Stimulated activated effector memory CD8-positive, alpha-beta T cell treated with anti-CD3 and anti-CD28 coated beads, Interleukin-12 subunit alpha, Interleukin-12 subunit beta, amount 100 ng/mL, for 72 hours (primary cell): ENCODE data around the gene SLPI.

Experiments
- ATAC-seq: fragments of 150-1000 bp; cut with Tn5 transposase; 2 replicates; pipeline ENCODE4 v1.10.0; 2021
- DNase-seq, 2 donors: peaks; one replicate each; pipeline ENCODE4 v3.0.0; 2021 to 2022; ENCODE audit warnings: low spot score in 2 of 2
- H3K27ac Mint-ChIP-seq: one replicate; pipeline ENCODE4 v1.8.0; 2022; ENCODE audit warnings: mild to moderate bottlenecking, mixed read lengths
- H3K36me3 Mint-ChIP-seq: one replicate; pipeline ENCODE4 v1.8.0; 2022; ENCODE audit warnings: mild to moderate bottlenecking, mixed read lengths
- H3K4me1 Mint-ChIP-seq: one replicate; pipeline ENCODE4 v1.8.0; 2022; ENCODE audit warnings: mixed read lengths
- H3K4me3 Mint-ChIP-seq: one replicate; pipeline ENCODE4 v1.8.0; 2022; ENCODE audit warnings: mild to moderate bottlenecking, mixed read lengths
- H3K9me3 Mint-ChIP-seq: one replicate; pipeline ENCODE4 v1.8.0; 2022; ENCODE audit warnings: mixed read lengths

The SLPI gene

DNA sequence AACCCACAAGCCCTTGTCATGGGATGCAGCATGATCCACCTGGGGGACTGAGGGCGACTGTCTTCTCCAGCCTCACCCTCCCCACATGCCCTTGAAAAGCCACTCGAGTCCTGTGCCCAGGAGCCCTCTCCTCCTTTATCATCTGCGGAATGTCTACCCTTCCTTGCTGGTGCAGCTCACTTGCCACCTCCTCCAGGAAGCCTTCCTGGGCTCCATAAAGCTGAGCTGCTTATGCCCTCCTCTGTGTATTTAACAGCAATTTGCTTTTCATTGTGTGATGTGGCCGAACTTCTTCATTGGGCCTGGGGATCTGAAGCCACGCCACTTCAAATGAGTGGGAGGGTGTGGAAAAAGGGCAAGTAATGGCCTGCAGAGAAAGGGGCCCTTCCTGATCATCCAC lies 34.5 kb upstream of the SLPI start:
- Mint-ChIP-seq H3K36me3 (no peaks in the 10 kb centered on the region), H3K4me3 (no peak overlapping the region), H3K27ac (no peak overlapping the region), H3K4me1 (peaks cover 15% of the 10 kb centered on the region), H3K9me3 (no peaks in the 10 kb centered on the region)
- DNase-seq, result no peak
- peak; percentile 33 for ATAC-seq

DNA sequence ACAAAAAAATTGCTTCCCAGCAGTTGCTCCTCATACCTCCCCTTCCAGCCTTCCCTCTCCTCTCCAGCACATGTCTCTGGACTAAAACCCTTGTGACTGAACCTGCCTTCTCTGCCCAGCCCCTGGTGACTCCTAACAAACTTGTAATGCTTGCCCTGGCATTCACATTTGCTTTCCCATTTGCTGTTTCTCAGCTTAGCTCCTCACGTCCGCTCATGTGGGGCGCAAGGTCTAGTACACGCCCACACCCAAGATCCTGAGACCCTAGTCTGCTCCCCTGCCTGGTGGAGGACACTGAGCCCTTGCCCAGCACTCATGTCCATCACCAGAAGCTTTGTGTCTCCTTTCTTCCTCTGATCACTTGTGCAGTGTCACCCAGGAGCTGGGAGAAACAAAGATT lies 34.0 kb upstream of the SLPI start:
- Mint-ChIP-seq H3K4me3 (no peak overlapping the region), H3K27ac (no peak overlapping the region), H3K36me3 (no peaks in the 10 kb centered on the region), H3K9me3 (no peaks in the 10 kb centered on the region), H3K4me1 (peaks cover 12% of the 10 kb centered on the region)
- DNase-seq (no peak), ATAC-seq (no peak)

DNA sequence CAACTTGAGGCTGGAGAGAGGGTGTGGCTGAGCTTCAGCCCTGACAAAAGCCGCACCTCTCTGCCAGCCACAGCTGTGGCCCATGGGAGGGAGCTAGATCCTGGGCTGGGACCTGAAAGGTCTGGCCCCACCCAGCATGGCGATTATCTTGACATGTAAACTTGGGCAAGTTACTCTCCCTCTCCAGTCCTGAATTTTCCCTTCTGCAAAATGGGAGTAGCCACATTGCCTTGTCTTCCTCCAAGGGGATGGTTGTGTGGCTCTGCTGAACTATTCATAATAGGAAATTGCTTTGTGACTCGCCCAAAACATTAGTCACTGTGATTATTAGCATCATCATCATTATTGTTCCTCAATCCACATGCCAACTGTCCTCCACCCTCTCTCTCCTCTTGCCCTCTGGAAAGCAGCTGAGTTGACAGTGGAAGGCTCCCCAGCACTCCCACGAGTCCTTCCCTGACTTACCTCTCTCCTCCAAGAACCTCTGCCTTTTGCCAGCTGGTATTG lies 29.2 kb upstream of the SLPI start:
- DNase-seq, result no peak
- peak; percentile 44 for ATAC-seq
- Mint-ChIP-seq H3K9me3 (no peaks in the 10 kb centered on the region), H3K4me3 (no peak overlapping the region), H3K36me3 (no peaks in the 10 kb centered on the region), H3K27ac (no peak overlapping the region), H3K4me1 (no peaks in the 10 kb centered on the region)

DNA sequence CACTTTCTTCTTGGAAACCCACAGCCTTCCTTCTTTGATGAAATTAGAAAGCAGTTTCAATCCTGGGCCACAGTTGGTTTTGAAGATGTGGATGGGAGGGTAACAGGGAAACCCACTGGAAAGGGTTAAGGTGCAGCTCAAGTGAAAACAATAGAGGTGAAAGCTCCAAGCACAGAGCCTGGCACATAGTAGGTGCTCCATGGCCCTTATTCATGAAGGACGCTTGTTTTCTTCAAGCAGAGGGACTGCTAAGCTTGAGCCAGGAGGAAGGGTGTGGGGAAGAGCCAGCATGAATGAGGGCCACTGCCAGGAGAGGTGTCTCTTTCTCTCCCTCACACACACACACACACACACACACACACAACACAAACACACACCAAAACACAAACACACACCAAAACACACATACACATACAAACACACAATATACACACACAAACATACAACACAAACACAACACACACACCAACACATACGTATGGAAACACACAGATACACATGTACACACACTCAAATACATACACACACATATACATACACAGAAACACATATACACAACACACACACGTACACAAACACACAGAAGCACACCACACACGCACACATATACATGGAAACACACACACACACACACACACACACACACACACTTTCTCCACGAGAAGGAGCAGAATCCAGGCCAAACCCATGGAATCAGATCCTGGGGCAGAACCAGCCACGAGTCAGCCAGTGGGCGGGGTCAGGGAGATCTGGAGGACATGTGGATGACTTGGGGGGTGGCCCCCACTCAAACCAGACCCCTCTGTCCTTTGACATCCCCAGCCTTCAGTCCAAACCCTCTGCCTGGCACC lies 28.6 kb upstream of the SLPI start:
- ATAC-seq (no peak), DNase-seq (no peak)
- H3K4me3 Mint-ChIP-seq, result no peak overlapping the region
- no peaks in the 10 kb centered on the region for H3K36me3 Mint-ChIP-seq
- H3K4me1 Mint-ChIP-seq, result no peaks in the 10 kb centered on the region
- no peaks in the 10 kb centered on the region for H3K9me3 Mint-ChIP-seq
- H3K27ac Mint-ChIP-seq, result no peak overlapping the region

DNA sequence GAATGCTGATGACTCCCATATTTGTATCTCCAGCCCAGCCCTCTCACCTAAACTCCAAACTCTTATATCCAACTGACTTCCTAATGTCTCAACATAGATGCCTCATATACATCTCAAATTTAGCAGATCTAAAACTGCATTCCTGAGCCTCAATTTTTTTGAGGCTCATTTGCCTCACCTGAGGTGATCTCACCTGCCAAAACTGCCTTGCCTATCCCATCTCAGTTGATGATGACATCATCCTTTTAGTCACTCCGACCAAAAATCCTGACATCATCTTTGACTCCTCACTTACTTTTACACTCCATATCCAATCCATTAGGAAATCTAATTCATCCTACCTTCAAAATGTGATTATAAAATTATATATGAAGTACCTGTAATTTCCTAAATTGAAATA lies 25.6 kb upstream of the SLPI start:
- ATAC-seq (no peak), DNase-seq (no peak)
- Mint-ChIP-seq H3K4me1 (no peaks in the 10 kb centered on the region), H3K4me3 (no peak overlapping the region), H3K27ac (no peak overlapping the region), H3K36me3 (no peaks in the 10 kb centered on the region), H3K9me3 (no peaks in the 10 kb centered on the region)

DNA sequence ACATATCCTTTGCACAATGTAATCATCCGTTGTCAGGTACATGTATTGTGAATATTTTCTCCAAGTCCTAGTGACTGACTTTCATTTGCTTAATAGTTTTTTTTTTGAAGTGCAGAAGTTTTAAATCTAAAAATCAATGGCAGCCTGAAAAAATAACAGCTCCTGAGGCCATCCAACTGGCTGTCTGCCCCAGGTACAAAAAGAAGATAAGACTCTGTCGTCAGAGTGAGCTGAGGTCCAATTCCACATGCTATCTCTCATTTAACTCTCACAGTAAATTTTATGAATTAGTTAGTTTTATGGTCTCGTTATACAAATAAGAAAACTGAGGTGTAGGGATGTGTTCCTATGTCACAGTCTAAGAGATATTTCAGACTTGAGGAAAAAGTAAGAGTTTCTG lies 21.0 kb upstream of the SLPI start:
- ATAC-seq (no peak), DNase-seq (no peak)
- Mint-ChIP-seq H3K36me3 (no peaks in the 10 kb centered on the region), H3K4me3 (no peak overlapping the region), H3K9me3 (no peaks in the 10 kb centered on the region), H3K27ac (no peak overlapping the region), H3K4me1 (no peaks in the 10 kb centered on the region)

DNA sequence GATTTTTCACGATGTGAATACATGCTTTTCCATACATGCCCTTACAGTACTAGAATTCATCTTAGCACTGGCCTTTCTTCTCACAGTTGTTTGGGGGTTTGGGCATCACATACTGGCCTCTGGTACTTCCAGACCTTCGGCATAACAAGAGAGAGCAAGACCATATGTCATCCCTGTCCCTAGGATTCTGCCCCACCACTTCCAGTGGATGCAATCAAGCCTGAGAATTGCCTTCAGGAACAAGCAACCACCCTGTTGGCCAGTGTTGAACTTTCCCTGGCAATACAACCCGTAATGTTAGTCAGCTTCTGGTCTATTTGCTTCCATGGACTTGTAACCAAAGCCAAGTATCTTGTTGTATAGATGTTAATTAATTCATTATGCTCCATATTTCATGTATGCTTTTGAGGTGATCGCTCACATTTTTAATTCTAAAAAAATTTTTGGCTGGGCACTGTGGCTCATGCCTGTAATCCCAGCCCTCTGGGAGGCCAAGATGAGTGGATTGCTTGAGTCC lies 15.4 kb upstream of the SLPI start:
- Mint-ChIP-seq H3K27ac (no peak overlapping the region), H3K4me3 (no peak overlapping the region), H3K36me3 (no peaks in the 10 kb centered on the region), H3K9me3 (no peaks in the 10 kb centered on the region), H3K4me1 (no peaks in the 10 kb centered on the region)
- DNase-seq (peak in 1 of 2 donors; percentile 38), ATAC-seq (no peak)

DNA sequence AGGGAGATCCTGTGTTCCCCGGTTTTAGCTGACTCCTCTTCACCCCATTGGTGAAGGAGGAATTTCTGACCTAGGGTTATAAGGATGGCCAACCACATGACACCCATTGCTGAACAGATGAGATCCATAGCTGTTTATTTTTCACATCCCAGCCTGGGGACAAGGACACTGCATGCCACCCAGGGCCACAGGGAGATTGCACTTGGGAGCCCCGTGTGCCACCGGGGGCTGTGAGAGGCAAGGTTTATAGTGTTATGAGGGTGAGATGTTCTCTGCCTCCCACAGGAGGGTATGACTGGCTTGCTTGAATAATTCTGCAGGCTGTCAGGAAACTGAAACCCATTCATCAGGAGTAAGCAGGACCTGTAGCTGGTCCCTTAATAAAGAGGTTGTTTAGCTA lies 14.7 kb upstream of the SLPI start:
- Mint-ChIP-seq H3K4me3 (no peak overlapping the region), H3K4me1 (no peaks in the 10 kb centered on the region), H3K9me3 (no peaks in the 10 kb centered on the region), H3K36me3 (no peaks in the 10 kb centered on the region), H3K27ac (no peak overlapping the region)
- DNase-seq (peak in 1 of 2 donors; percentile 10), ATAC-seq (no peak)

DNA sequence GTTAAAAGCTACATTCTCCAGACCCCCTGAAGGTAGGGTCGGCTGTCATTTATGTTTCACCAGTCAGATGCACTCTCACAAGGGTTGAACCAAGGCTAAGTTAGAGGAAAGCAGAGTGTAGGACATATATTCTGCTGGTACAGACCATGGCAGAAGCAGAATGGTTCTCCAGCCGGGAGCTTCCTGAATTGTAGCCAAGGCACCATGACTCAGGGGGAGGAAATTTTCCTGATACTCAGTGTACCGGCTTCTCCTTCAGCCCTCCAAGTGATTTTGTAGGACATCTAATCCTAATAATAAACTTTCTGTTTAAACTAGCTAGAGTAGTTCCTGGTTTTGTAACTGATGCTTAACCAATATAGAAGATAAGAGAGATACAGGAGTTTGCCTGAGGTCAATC lies 14.2 kb upstream of the SLPI start:
- H3K4me1 Mint-ChIP-seq, result no peaks in the 10 kb centered on the region
- no peak for ATAC-seq

DNA sequence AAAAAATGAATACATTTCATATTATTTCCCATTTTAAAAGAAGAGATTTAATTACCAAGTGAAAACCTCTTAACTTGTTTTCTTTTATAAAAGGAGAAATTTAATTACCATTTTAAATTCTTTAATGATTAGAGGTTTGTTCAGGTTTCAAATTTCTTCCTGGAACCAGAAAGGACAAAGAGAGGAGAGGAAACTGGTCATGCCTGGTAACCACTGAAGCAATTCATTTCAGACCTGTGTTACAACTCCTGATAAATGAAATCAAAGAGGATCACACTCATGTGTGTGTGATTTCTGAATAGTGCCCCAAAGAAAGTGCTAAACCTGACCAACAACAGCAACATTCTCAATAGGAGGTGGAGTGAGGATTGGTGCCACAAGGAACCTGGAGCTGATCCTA lies 12.6 kb upstream of the SLPI start:
- Mint-ChIP-seq H3K9me3 (no peaks in the 10 kb centered on the region), H3K4me1 (no peaks in the 10 kb centered on the region), H3K36me3 (no peaks in the 10 kb centered on the region), H3K27ac (no peak overlapping the region), H3K4me3 (no peak overlapping the region)
- ATAC-seq (no peak), DNase-seq (no peak)

More for the DNA sequence above, 14.2 kb upstream of the SLPI start:
- H3K4me3 Mint-ChIP-seq, result no peak overlapping the region
- H3K27ac Mint-ChIP-seq, result no peak overlapping the region
- no peaks in the 10 kb centered on the region for H3K36me3 Mint-ChIP-seq
- no peaks in the 10 kb centered on the region for H3K9me3 Mint-ChIP-seq
- no peak for DNase-seq

DNA sequence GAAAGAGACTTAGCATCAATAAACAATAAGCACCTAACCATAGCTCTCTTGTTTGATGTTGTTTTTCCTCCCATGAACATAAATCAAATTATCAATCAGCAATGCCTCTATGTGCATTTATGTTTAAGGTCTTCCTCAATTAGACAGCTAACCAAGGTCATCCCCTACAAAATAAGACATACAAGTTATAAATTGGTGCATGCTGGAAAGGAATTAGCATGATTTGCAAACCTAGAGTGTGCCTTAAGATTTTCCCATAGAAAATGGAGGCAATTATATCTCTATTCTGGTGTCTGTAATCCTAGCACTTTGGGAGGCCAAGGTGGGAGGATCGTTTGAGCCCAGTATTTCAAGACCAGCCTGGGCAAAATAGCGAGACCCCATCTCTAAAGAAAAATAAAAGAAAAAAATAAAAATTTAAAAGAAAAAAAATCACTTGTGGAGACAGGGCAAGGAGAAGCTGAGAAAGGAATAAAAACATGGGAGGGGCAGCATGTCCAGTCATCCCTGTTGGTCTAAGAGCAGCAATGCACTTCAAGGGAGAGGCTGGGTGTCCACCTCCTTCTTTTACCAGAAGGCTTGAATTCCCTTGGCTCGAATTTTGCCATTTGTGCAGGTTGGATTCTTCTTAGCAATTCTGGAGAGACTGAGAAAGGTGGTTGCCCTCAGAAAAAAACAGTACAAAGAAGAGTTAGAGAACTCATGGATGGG lies 9.3 kb upstream of the SLPI start:
- Mint-ChIP-seq H3K9me3 (no peaks in the 10 kb centered on the region), H3K4me3 (no peak overlapping the region), H3K27ac (no peak overlapping the region), H3K36me3 (no peaks in the 10 kb centered on the region), H3K4me1 (no peaks in the 10 kb centered on the region)
- no peak for ATAC-seq
- DNase-seq, result no peak

DNA sequence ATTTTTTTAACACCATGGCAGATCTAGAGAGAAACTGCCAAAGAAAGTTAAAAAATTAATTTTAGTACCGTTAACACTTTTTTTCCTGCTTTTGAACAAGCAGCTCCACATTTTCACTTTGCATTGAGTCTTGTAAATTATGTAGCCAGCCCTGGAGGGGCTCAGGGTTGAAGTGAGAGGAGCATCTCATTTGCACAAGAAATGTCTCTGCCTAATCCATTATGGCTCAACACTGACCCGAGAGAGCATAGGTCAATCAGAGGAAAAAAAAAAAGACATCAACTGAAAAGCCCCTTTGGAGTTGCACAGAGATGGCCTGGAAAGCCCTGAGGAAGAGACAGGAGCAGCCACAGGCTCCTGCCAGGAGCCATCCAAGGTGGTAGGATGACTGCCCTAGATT lies 4.3 kb upstream of the SLPI start:
- H3K27ac Mint-ChIP-seq, result no peak overlapping the region
- DNase-seq (no peak), ATAC-seq (no peak)
- H3K4me3 Mint-ChIP-seq, result no peak overlapping the region
- peaks cover 4% of the 10 kb centered on the region for H3K4me1 Mint-ChIP-seq
- H3K36me3 Mint-ChIP-seq, result no peaks in the 10 kb centered on the region
- no peaks in the 10 kb centered on the region for H3K9me3 Mint-ChIP-seq

DNA sequence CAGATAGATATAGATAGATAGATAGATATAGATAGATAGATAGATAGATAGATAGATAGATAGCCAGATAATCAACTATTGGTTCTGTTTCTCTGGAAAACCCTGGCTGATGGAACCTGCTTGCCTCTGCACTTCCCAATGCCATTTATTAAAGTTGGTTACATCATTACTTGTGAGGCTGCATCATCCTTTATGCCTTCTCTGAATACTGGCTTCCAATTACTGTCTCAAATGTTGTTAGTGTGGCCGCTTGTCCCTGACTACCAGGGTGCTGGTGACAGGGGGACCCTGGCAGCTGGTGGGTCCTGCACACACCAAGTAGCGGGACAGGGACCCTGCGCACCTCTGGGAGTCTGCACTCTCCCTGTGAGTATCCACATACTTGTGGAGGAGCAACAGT lies 3.9 kb upstream of the SLPI start:
- DNase-seq, result no peak

DNA sequence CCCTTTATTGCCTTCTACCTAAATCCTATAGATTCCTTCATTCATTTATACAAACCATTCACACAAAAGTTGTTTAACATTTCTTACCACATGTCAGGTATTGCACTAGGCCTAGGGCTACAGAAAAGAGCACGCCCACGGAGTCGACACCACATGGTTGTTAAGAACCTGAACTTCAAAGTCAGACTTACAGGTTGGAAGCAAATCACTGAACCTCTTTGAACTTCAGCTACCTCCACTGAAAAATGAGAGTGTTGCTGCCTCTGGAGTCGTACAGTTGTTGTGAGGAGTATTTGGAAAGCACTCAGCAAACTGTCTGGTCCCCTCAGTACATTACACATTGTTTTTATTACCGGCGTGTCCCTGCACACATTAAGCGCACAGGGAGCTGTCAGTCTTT lies 3.3 kb upstream of the SLPI start:
- Mint-ChIP-seq H3K4me1 (peaks cover 4% of the 10 kb centered on the region), H3K4me3 (no peak overlapping the region), H3K36me3 (no peaks in the 10 kb centered on the region), H3K27ac (no peak overlapping the region), H3K9me3 (no peaks in the 10 kb centered on the region)
- ATAC-seq, result no peak
- no peak for DNase-seq

More for the DNA sequence above, 3.9 kb upstream of the SLPI start:
- Mint-ChIP-seq H3K27ac (no peak overlapping the region), H3K9me3 (no peaks in the 10 kb centered on the region), H3K4me1 (peaks cover 4% of the 10 kb centered on the region), H3K4me3 (no peak overlapping the region), H3K36me3 (no peaks in the 10 kb centered on the region)
- no peak for ATAC-seq

DNA sequence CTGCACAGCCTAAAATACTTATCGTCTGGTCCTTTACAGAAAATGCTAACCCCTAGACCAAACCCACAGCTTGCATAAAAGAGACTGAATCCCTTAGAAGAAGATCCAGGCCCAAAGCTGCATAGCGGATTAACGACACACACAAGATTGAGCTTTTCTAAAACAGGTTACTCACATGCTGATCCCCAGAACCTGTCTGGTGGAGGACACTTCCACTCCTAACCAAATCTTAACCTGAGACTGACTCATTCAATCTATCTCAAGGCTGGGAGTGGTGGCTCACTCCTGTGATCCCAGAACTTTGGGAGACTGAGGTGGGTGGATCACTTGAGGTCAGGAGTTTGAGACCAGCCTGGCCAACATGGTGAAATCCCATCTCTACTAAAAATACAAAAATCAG lies 2.8 kb upstream of the SLPI start:
- H3K27ac Mint-ChIP-seq, result no peak overlapping the region
- DNase-seq (no peak), ATAC-seq (no peak)
- peaks cover 4% of the 10 kb centered on the region for H3K4me1 Mint-ChIP-seq
- H3K36me3 Mint-ChIP-seq, result no peaks in the 10 kb centered on the region
- H3K9me3 Mint-ChIP-seq, result no peaks in the 10 kb centered on the region
- no peak overlapping the region for H3K4me3 Mint-ChIP-seq

DNA sequence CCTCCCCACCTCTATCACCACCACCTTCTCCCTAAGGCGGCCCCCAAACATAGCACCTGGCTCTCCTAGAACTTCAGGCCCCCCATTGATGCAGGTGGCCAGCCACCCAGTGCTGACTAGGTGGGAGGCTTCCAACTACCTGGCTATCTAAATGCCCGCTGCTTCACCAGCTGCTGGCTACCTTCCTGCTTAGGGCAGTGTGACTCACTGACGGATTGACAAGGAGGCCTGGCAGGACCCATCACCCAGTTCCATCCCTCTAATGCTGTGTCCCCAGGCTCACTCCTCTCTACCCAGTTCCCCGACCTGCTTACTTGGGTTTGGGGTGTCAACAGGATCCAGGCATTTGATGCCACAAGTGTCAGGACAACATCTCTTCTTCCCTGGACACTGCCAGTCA lies 1.1 kb downstream of the SLPI start:
- DNase-seq (no peak), ATAC-seq (no peak)
- Mint-ChIP-seq H3K4me1 (peaks cover 4% of the 10 kb centered on the region), H3K27ac (no peak overlapping the region), H3K4me3 (no peak overlapping the region), H3K36me3 (no peaks in the 10 kb centered on the region), H3K9me3 (no peaks in the 10 kb centered on the region)
